HepG2 (cell line): ENCODE measurements around the gene TARDBP. TPM values are rescaled to one million over a fixed set of nuclear protein-coding genes. Genes with fewer than 3 reads are reported as not detected.
"Not testable (repeated sequence)": the region's sequence is repeated elsewhere in the genome, so short reads cannot be mapped to it uniquely, and the experiment has no call there.

Experiments used
- ATAC-seq: fragments of 200-7000 bp; cut with Tn5 transposase; 3 replicates; pipeline ENCODE4 v1.9.1; 2020; ENCODE audit warnings: mild to moderate bottlenecking, moderate library complexity
- BruUV-seq: library from RNA; stranded (reverse); fragments of 400-500 nt; replicated peaks from 2 replicates; lab custom pipeline; 2021; lab: Mats Ljungman, UMichigan
- CTCF ChIA-PET: fragments of 300-600 bp; formaldehyde crosslinking; extraction: SDS; loops from one replicate; lab custom pipeline; 2021; ENCODE audit warnings: low total read pairs, inconsistent platforms, low intra/inter-chr PET ratio; lab: Yijun Ruan, JAX
- POLR2A ChIA-PET: fragments of 350-600 bp; sonication (Branson Sonifier 250); formaldehyde crosslinking; loops from one replicate; lab custom pipeline; 2020; ENCODE audit warnings: antibody characterized with exemption, inconsistent platforms; lab: Yijun Ruan, JAX
- DNase-seq: peaks from one replicate; pipeline ENCODE4 v3.0.0-alpha.2; 2015; ENCODE audit warnings: low spot score
- FAIRE-seq: peaks from 3 replicates; lab custom pipeline; 2011; peaks lifted over from hg19 to GRCh38; lab: Jason Lieb, UNC
- H2AFZ ChIP-seq: one replicate; pipeline ENCODE4 v1.6.1; 2011; ENCODE audit warnings: low read length, inconsistent platforms
- H3K27ac ChIP-seq: fragments of 300-600 bp; 3 replicates; pipeline ENCODE4 v1.8.0; 2011; ENCODE audit warnings: mixed run types, mild to moderate bottlenecking, mixed read lengths, low read length, inconsistent platforms; ENCODE audit not compliant: insufficient read depth; ENCODE audit errors: extremely low read length
- H3K27me3 ChIP-seq, 2 experiments: fragments of 200-600 bp in 1 of 2; 2 replicates in 1 of 2; 3 replicates in 1 of 2; pipeline versions ENCODE4 v1.6.0 to v1.8.0; 2011; ENCODE audit warnings: low read length in 2 of 2, mild to moderate bottlenecking in 2 of 2, moderate library complexity in 2 of 2, inconsistent platforms in 1 of 2; ENCODE audit not compliant: insufficient read depth in 2 of 2, control insufficient read depth in 1 of 2
- H3K36me3 ChIP-seq, 2 experiments: fragments of 200-600 bp in 1 of 2; replicated peaks in 1 of 2; 2 replicates in 1 of 2; 3 replicates in 1 of 2; pipeline versions ENCODE4 v1.5.1 to v1.8.0; 2011; ENCODE audit warnings: low read length in 2 of 2, inconsistent platforms in 1 of 2; ENCODE audit not compliant: insufficient read depth in 2 of 2, control insufficient read depth in 1 of 2
- H3K4me1 ChIP-seq: 2 replicates; pipeline ENCODE4 v1.5.1; 2012; ENCODE audit warnings: low read length, inconsistent platforms; ENCODE audit not compliant: insufficient read depth
- H3K4me2 ChIP-seq: 2 replicates; pipeline ENCODE4 v1.6.0; 2011; ENCODE audit warnings: low read depth, low read length, inconsistent platforms
- H3K4me3 ChIP-seq, 3 experiments: fragments of 200-600 bp in 1 of 3; sonication (generic), shearing (Covaris generic) in 1 of 3; replicated peaks in 1 of 3; 2 replicates each; pipeline ENCODE4 v1.5.1; 2011 to 2016; ENCODE audit warnings: low read length in 3 of 3, inconsistent platforms in 2 of 3, low read depth in 2 of 3, mild to moderate bottlenecking in 2 of 3, control low read depth in 1 of 3, mixed read lengths in 1 of 3; ENCODE audit not compliant: insufficient read depth in 1 of 3
- H3K79me2 ChIP-seq: one replicate; pipeline ENCODE4 v1.6.1; 2011; ENCODE audit warnings: low read length, inconsistent platforms; ENCODE audit not compliant: insufficient read depth
- H3K9ac ChIP-seq: 2 replicates; pipeline ENCODE4 v1.6.0; 2011; ENCODE audit warnings: mild to moderate bottlenecking, low read depth, low read length, inconsistent platforms; ENCODE audit not compliant: insufficient read depth
- H3K9me3 ChIP-seq: 2 replicates; pipeline ENCODE4 v1.5.1; 2012; ENCODE audit warnings: mild to moderate bottlenecking, low read length
- H4K20me1 ChIP-seq: 2 replicates; pipeline ENCODE4 v1.6.0; 2011; ENCODE audit warnings: inconsistent platforms, mild to moderate bottlenecking, low read length, moderate library complexity; ENCODE audit not compliant: insufficient read depth
- ETS1 ChIP-seq: sonication (generic); formaldehyde crosslinking; IDR thresholded peaks from 2 replicates; pipeline ENCODE4 v1.4.0; 2020; ENCODE audit warnings: missing genetic modification reagents
- GLMP ChIP-seq: sonication (generic); formaldehyde crosslinking; IDR thresholded peaks from 2 replicates; pipeline ENCODE4 v1.9.0; 2021; ENCODE audit warnings: missing genetic modification reagents, mild to moderate bottlenecking, borderline replicate concordance
- MED1 ChIP-seq: sonication (generic); formaldehyde crosslinking; IDR thresholded peaks from 2 replicates; pipeline ENCODE4 v1.4.0; 2020; ENCODE audit warnings: missing genetic modification reagents
- MYC ChIP-seq: sonication (generic); formaldehyde crosslinking; IDR thresholded peaks from 2 replicates; pipeline ENCODE4 v1.9.0; 2021; ENCODE audit warnings: missing genetic modification reagents, borderline replicate concordance
- NR2F2 ChIP-seq: IDR thresholded peaks from 2 replicates; pipeline ENCODE4 v1.6.1; 2012; ENCODE audit warnings: low read depth, inconsistent platforms, borderline replicate concordance
- PITX1 ChIP-seq: sonication (generic); formaldehyde crosslinking; IDR thresholded peaks from 2 replicates; pipeline ENCODE4 v1.5.1; 2020; ENCODE audit warnings: mild to moderate bottlenecking, missing genetic modification reagents
- RBFOX2 ChIP-seq: fragments of 200-400 bp; formaldehyde crosslinking; IDR thresholded peaks from 2 replicates; pipeline ENCODE4 v1.6.1; 2017; ENCODE audit warnings: low read depth, mild to moderate bottlenecking, low read length
- TEAD2 ChIP-seq: sonication (generic); formaldehyde crosslinking; IDR thresholded peaks from 2 replicates; pipeline ENCODE4 v1.9.0; 2021; ENCODE audit warnings: missing genetic modification reagents
- ZNF143 ChIP-seq: sonication (generic); formaldehyde crosslinking; IDR thresholded peaks from 2 replicates; pipeline ENCODE4 v1.4.0; 2020; ENCODE audit warnings: missing genetic modification reagents
- ZNF530 ChIP-seq: sonication (generic); formaldehyde crosslinking; IDR thresholded peaks from 2 replicates; pipeline ENCODE4 v1.5.0; 2020; ENCODE audit warnings: low read depth, mild to moderate bottlenecking, missing genetic modification reagents
- WGBS: methylation state at CpG from one replicate; pipeline ENCODE4 v1.1.6; 2017; ENCODE audit warnings: low lambda C conversion rate; 5-methylcytosine and 5-hydroxymethylcytosine counted together
- in situ Hi-C: cut with HindIII; loops from 2 replicates; pipeline ENCODE4 v1.10.0; 2017; ENCODE audit warnings: low pct_unique_long_range_greater_than_20kb; ENCODE audit not compliant: extremely low pct_ligation_motif_present
- intact Hi-C: fragments of 100-400 bp; cut with micrococcal nuclease; formaldehyde crosslinking; loops from one replicate; pipeline ENCODE4 v1.10.0; 2022; ENCODE audit not compliant: unreplicated experiment
- polyA plus RNA-seq, 8 experiments: library from polyadenylated mRNA; depleted of rRNA in 3 of 8; stranded (reverse) in 7 of 8; unstranded in 1 of 8; fragments of >200 nt; fragmentation: Illumina TruSeq in 4 of 8; extraction: Trizol in 4 of 8; gene quantifications; 2 replicates each; pipeline versions ENCODE4 v1.2.1 to v1.2.3, GENCODE V29; 2011 to 2016; ENCODE audit warnings: low read depth in 4 of 8, missing spikeins in 1 of 8, mixed read lengths in 1 of 8; ENCODE audit not compliant: insufficient read depth in 1 of 8
- total RNA-seq, 5 experiments: library from RNA; depleted of rRNA; stranded (reverse); fragments of >200 nt; fragmentation: Illumina TruSeq; extraction: Trizol; gene quantifications; 2 replicates each; pipeline ENCODE4 v1.2.3, GENCODE V29; 2016; ENCODE audit warnings: low read depth in 1 of 5

The TARDBP gene
- total and polyA plus RNA-seq, 2 of the 13 experiments (the other 11 are each of a cell fraction or from before 2014, with no cell fraction given), result 62.4 to 93.0 TPM

GRCh38 chr1:11046625-11047365 lies 34.3 kb downstream of the TARDBP start, which contains the start of gene MASP2 (continued):
- TF ChIP-seq ZNF530 (no peak), ETS1 (CRISPR knock-in tag) (no peak), RBFOX2 (peak; percentile 89), PITX1 (0 out of 2 replicates have a peak, but pooled peaks have one; percentile 13), MED1 (CRISPR knock-in tag) (peak; percentile 67), NR2F2 (peak; percentile 17; the same call in 1 of the 2 replicates), TEAD2 (CRISPR knock-in tag) (no peak), GLMP (no peak), ZNF143 (peak; percentile 82), MYC (peak; percentile 86)

GRCh38 chr1:11051121-11051520 lies 38.7 kb downstream of the TARDBP start:
- H3K27me3 ChIP-seq, H3K9me3 ChIP-seq, BruUV-seq, H3K4me3 ChIP-seq, DNase-seq, H3K9ac ChIP-seq, H3K79me2 ChIP-seq, H2AFZ ChIP-seq, intact Hi-C loops, FAIRE-seq, CTCF ChIA-PET, H3K27ac ChIP-seq, in situ Hi-C loops, ATAC-seq, H4K20me1 ChIP-seq, H3K4me2 ChIP-seq: not testable (repeated sequence)
- Histone ChIP-seq H3K36me3 (peaks cover 3 to 10% of the 10 kb centered on the region in 2 experiments; a peak in 3 of 5 replicates), H3K4me1 (peaks cover 51% of the 10 kb centered on the region)
- POLR2A ChIA-PET, result interaction anchor here (1.4 kb wide), 1 partner anchor 9 kb away, joined by 3 read pairs; the partner anchor contains the start of gene SRM
- 96% methylated on average over 10 of the region's 10 CpGs for WGBS
